HepG2 (cell line): ENCODE results near the gene DDX54. TPM values are rescaled to one million over a fixed set of nuclear protein-coding genes. Genes with fewer than 3 reads are reported as not detected.
A peak's percentile ranks its signal among the peaks of the same experiment; 100 is the strongest.

Experiments
- AGO2 ChIP-seq: fragments of 200-400 bp; formaldehyde crosslinking; optimal IDR thresholded peaks from 2 replicates; pipeline ENCODE3; 2017; ENCODE audit warnings: mild to moderate bottlenecking, low read depth, low read length, moderate library complexity
- CEBPG ChIP-seq: IDR thresholded peaks from 2 replicates; pipeline ENCODE4 v1.6.1; 2016
- MAF1 ChIP-seq: sonication (generic); formaldehyde crosslinking; IDR thresholded peaks from 2 replicates; pipeline ENCODE4 v1.5.0; 2020; ENCODE audit warnings: missing genetic modification reagents, borderline replicate concordance
- MYC ChIP-seq: sonication (generic); formaldehyde crosslinking; IDR thresholded peaks from 2 replicates; pipeline ENCODE4 v1.9.0; 2021; ENCODE audit warnings: missing genetic modification reagents, borderline replicate concordance
- PAX8 ChIP-seq: sonication (generic); formaldehyde crosslinking; IDR thresholded peaks from 2 replicates; pipeline ENCODE4 v1.8.0; 2022; ENCODE audit warnings: mild to moderate bottlenecking, missing genetic modification reagents, borderline replicate concordance
- PPARG ChIP-seq: conservative IDR thresholded peaks from 2 replicates; pipeline ENCODE4 v1.6.1; 2016; ENCODE audit warnings: missing biosample characterization, missing genetic modification reagents
- RBM22 ChIP-seq: fragments of 200-400 bp; formaldehyde crosslinking; optimal IDR thresholded peaks from 2 replicates; pipeline ENCODE3; 2017; ENCODE audit warnings: mild to moderate bottlenecking, low read length, moderate library complexity
- RFX5 ChIP-seq: IDR thresholded peaks from 2 replicates; pipeline ENCODE4 v1.6.1; 2011; ENCODE audit warnings: low read depth, low read length, improper control_type of control experiment
- SAFB2 ChIP-seq: sonication (generic); formaldehyde crosslinking; IDR thresholded peaks from 2 replicates; pipeline ENCODE4 v1.5.1; 2020; ENCODE audit warnings: missing genetic modification reagents, low read depth, mild to moderate bottlenecking, borderline replicate concordance
- SNAI1 ChIP-seq: sonication (generic); formaldehyde crosslinking; IDR thresholded peaks from 2 replicates; pipeline ENCODE4 v1.5.0; 2020; ENCODE audit warnings: mild to moderate bottlenecking, missing genetic modification reagents, borderline replicate concordance
- TEAD2 ChIP-seq: sonication (generic); formaldehyde crosslinking; IDR thresholded peaks from 2 replicates; pipeline ENCODE4 v1.9.0; 2021; ENCODE audit warnings: missing genetic modification reagents
- ZBTB3 ChIP-seq: sonication (generic); formaldehyde crosslinking; IDR thresholded peaks from 2 replicates; pipeline ENCODE4 v1.4.0; 2020; ENCODE audit warnings: low read depth, mild to moderate bottlenecking, moderate library complexity, missing genetic modification reagents, borderline replicate concordance
- ZBTB42 ChIP-seq: sonication (generic); formaldehyde crosslinking; IDR thresholded peaks from 2 replicates; pipeline ENCODE4 v1.5.0; 2020; ENCODE audit warnings: mild to moderate bottlenecking, missing genetic modification reagents
- ZNF101 ChIP-seq: sonication (generic); formaldehyde crosslinking; IDR thresholded peaks from 2 replicates; pipeline ENCODE4 v1.4.0; 2020; ENCODE audit warnings: mild to moderate bottlenecking, low read depth, missing genetic modification reagents, borderline replicate concordance
- ZNF292 ChIP-seq: sonication (generic); formaldehyde crosslinking; IDR thresholded peaks from 2 replicates; pipeline ENCODE4 v1.8.1; 2022; ENCODE audit warnings: mild to moderate bottlenecking, low read depth, missing genetic modification reagents, borderline replicate concordance
- ZNF605 ChIP-seq: sonication (generic); formaldehyde crosslinking; IDR thresholded peaks from 2 replicates; pipeline ENCODE4 v1.8.0; 2022; ENCODE audit warnings: mild to moderate bottlenecking, missing genetic modification reagents
- ZNF619 ChIP-seq: sonication (generic); formaldehyde crosslinking; IDR thresholded peaks from 2 replicates; pipeline ENCODE4 v1.4.0; 2020; ENCODE audit warnings: mild to moderate bottlenecking, missing genetic modification reagents
- polyA plus RNA-seq, 8 experiments: library from polyadenylated mRNA; depleted of rRNA in 3 of 8; stranded (reverse) in 7 of 8; unstranded in 1 of 8; fragments of >200 nt; fragmentation: Illumina TruSeq in 4 of 8; extraction: Trizol in 4 of 8; gene quantifications; 2 replicates each; pipeline versions ENCODE4 v1.2.1 to v1.2.3, GENCODE V29; 2011 to 2016; ENCODE audit warnings: low read depth in 4 of 8, missing spikeins in 1 of 8, mixed read lengths in 1 of 8; ENCODE audit not compliant: insufficient read depth in 1 of 8
- total RNA-seq, 5 experiments: library from RNA; depleted of rRNA; stranded (reverse); fragments of >200 nt; fragmentation: Illumina TruSeq; extraction: Trizol; gene quantifications; 2 replicates each; pipeline ENCODE4 v1.2.3, GENCODE V29; 2016; ENCODE audit warnings: low read depth in 1 of 5
- TF ChIP-seq, protein P1 (sequence below), 2 experiments: IDR thresholded peaks; 2 replicates each; pipeline ENCODE4 v1.6.1; 2011 to 2012; ENCODE audit warnings: low read length in 2 of 2, borderline replicate concordance in 1 of 2, low read depth in 1 of 2, mild to moderate bottlenecking in 1 of 2, moderate library complexity in 1 of 2
- TF ChIP-seq, protein P2 (sequence below): sonication (generic); formaldehyde crosslinking; IDR thresholded peaks from 2 replicates; pipeline ENCODE4 v1.8.0; 2022; ENCODE audit warnings: missing genetic modification reagents, mild to moderate bottlenecking, borderline replicate concordance
- TF ChIP-seq, protein P3 (sequence below): sonication (generic); formaldehyde crosslinking; IDR thresholded peaks from 2 replicates; pipeline ENCODE4 v1.8.0; 2022; ENCODE audit warnings: mild to moderate bottlenecking, missing genetic modification reagents, moderate library complexity
- TF ChIP-seq, protein P4 (sequence below): conservative IDR thresholded peaks from 2 replicates; pipeline ENCODE4 v1.6.1; 2018; ENCODE audit warnings: missing genetic modification reagents

The DDX54 gene
- total and polyA plus RNA-seq, 2 of the 13 experiments (the other 11 are each of a cell fraction or from before 2014, with no cell fraction given), result 59.7 to 61.1 TPM

DNA sequence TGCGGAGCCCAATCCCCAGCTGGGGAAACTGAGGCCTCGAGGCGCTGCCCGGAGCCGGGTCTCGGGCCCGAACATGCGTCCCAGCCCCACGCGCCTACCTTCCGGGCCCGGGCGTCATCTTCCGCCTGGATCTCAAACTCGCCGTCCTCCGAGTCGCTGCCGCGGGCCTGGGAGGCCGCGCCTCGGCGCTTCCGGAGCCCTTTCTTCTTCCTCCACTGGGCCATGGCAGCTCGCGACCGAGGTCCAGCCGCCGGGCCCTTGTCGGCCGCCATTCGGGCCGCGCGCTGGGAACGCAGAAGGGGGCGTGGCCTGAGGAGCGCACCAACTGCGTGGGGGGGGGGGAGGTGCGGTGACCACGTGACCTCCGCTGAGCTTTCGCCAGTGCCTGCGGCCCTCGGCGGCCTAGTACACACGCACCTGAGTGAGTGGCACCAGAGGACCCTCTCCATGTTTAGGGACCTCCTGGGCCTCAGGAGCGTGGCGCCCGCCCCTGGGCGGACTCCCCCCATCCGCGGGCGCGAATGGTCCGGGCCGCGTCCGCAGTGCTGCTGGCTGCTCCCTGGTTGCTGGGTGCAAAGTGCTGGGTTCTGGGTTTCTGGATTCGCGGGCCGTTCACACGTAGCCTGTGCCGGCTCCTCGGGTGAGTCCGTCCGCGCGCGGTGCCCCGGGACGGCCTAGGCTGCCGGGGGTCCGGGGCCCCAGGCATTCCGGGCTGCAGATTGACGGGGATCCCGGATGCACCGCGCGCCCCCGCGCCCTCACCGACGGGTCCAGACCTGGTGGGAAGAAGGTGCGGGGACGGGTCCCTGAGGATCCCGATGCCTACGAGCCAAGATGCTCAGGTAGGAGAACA, at the start of gene DDX54, which contains the start of gene RITA1 (continued):
- TF ChIP-seq, protein P1, sequence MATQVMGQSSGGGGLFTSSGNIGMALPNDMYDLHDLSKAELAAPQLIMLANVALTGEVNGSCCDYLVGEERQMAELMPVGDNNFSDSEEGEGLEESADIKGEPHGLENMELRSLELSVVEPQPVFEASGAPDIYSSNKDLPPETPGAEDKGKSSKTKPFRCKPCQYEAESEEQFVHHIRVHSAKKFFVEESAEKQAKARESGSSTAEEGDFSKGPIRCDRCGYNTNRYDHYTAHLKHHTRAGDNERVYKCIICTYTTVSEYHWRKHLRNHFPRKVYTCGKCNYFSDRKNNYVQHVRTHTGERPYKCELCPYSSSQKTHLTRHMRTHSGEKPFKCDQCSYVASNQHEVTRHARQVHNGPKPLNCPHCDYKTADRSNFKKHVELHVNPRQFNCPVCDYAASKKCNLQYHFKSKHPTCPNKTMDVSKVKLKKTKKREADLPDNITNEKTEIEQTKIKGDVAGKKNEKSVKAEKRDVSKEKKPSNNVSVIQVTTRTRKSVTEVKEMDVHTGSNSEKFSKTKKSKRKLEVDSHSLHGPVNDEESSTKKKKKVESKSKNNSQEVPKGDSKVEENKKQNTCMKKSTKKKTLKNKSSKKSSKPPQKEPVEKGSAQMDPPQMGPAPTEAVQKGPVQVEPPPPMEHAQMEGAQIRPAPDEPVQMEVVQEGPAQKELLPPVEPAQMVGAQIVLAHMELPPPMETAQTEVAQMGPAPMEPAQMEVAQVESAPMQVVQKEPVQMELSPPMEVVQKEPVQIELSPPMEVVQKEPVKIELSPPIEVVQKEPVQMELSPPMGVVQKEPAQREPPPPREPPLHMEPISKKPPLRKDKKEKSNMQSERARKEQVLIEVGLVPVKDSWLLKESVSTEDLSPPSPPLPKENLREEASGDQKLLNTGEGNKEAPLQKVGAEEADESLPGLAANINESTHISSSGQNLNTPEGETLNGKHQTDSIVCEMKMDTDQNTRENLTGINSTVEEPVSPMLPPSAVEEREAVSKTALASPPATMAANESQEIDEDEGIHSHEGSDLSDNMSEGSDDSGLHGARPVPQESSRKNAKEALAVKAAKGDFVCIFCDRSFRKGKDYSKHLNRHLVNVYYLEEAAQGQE (IDR thresholded peaks at IDR 0.05; ENCODE audit: borderline replicate concordance in 1 of 2, low read depth in 1 of 2, low read length in 2 of 2), result no peak; a peak in 1 of 4 replicates
- TF ChIP-seq ZNF292, result peak; percentile 73
- no peak for TF ChIP-seq MAF1 (CRISPR knock-in tag)
- peak; percentile 77; the same call in 1 of the 2 replicates for TF ChIP-seq ZNF605 (CRISPR knock-in tag)
- TF ChIP-seq SNAI1 (CRISPR knock-in tag), result 0 out of 2 replicates have a peak, but pooled peaks have one; percentile 51
- TF ChIP-seq, protein P2, sequence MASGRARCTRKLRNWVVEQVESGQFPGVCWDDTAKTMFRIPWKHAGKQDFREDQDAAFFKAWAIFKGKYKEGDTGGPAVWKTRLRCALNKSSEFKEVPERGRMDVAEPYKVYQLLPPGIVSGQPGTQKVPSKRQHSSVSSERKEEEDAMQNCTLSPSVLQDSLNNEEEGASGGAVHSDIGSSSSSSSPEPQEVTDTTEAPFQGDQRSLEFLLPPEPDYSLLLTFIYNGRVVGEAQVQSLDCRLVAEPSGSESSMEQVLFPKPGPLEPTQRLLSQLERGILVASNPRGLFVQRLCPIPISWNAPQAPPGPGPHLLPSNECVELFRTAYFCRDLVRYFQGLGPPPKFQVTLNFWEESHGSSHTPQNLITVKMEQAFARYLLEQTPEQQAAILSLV (CRISPR knock-in tag), result peak; percentile 79; the same call in 1 of the 2 replicates
- TF ChIP-seq, protein P3, sequence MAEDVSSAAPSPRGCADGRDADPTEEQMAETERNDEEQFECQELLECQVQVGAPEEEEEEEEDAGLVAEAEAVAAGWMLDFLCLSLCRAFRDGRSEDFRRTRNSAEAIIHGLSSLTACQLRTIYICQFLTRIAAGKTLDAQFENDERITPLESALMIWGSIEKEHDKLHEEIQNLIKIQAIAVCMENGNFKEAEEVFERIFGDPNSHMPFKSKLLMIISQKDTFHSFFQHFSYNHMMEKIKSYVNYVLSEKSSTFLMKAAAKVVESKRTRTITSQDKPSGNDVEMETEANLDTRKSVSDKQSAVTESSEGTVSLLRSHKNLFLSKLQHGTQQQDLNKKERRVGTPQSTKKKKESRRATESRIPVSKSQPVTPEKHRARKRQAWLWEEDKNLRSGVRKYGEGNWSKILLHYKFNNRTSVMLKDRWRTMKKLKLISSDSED (CRISPR knock-in tag), result no peak
- TF ChIP-seq ZNF101 (CRISPR knock-in tag), result no peak; the same call in 1 of the 2 replicates
- no peak for TF ChIP-seq PAX8 (CRISPR knock-in tag)
- peak; percentile 80; the same call in 1 of the 2 replicates for TF ChIP-seq ZBTB42
- TF ChIP-seq PPARG (CRISPR knock-in tag), result peak; percentile 28; the same call in 1 of the 2 replicates
- peak; percentile 93 for TF ChIP-seq MYC (CRISPR knock-in tag)
- no peak for TF ChIP-seq ZNF619
- peak; percentile 91 for TF ChIP-seq AGO2
- TF ChIP-seq RFX5, result no peak
- TF ChIP-seq TEAD2 (CRISPR knock-in tag), result no peak
- no peak for TF ChIP-seq SAFB2 (CRISPR knock-in tag)
- no peak for TF ChIP-seq RBM22
- TF ChIP-seq ZBTB3, result no peak
- TF ChIP-seq, protein P4, sequence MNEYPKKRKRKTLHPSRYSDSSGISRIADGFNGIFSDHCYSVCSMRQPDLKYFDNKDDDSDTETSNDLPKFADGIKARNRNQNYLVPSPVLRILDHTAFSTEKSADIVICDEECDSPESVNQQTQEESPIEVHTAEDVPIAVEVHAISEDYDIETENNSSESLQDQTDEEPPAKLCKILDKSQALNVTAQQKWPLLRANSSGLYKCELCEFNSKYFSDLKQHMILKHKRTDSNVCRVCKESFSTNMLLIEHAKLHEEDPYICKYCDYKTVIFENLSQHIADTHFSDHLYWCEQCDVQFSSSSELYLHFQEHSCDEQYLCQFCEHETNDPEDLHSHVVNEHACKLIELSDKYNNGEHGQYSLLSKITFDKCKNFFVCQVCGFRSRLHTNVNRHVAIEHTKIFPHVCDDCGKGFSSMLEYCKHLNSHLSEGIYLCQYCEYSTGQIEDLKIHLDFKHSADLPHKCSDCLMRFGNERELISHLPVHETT, result no peak
- TF ChIP-seq CEBPG, result no peak
